Muscle layer of duodenum (tissue), 2 donors: Measurements from ENCODE around the gene PTPN14.
"Not testable (repeated sequence)": the region's sequence is repeated elsewhere in the genome, so short reads cannot be mapped to it uniquely, and the experiment has no call there.

ENCODE experiments used
- H3K27ac ChIP-seq: one replicate; pipeline ENCODE4 v1.7.0; 2013; ENCODE audit warnings: mild to moderate bottlenecking, low read length
- H3K27me3 ChIP-seq: one replicate; pipeline ENCODE4 v1.7.0; 2013; ENCODE audit warnings: low read depth, mild to moderate bottlenecking, control low read depth, low read length
- H3K36me3 ChIP-seq, 2 donors: one replicate each; pipeline ENCODE4 v1.7.0; 2013; ENCODE audit warnings: low read length in 2 of 2, control low read depth in 1 of 2, mild to moderate bottlenecking in 1 of 2; ENCODE audit not compliant: insufficient read depth in 2 of 2, control insufficient read depth in 1 of 2
- H3K4me1 ChIP-seq, 2 donors: one replicate each; pipeline ENCODE4 v1.7.0; 2013; ENCODE audit warnings: low read length in 2 of 2, mild to moderate bottlenecking in 2 of 2, control low read depth in 1 of 2, moderate library complexity in 1 of 2; ENCODE audit not compliant: insufficient read depth in 2 of 2, control insufficient read depth in 1 of 2
- H3K4me3 ChIP-seq, 2 donors: one replicate each; pipeline ENCODE4 v1.7.0; 2013; ENCODE audit warnings: low read length in 2 of 2, low read depth in 1 of 2, mild to moderate bottlenecking in 1 of 2
- H3K9me3 ChIP-seq, 2 donors: one replicate each; pipeline ENCODE4 v1.7.0; 2013; ENCODE audit warnings: low read length in 2 of 2, control low read depth in 1 of 2, mild to moderate bottlenecking in 1 of 2; ENCODE audit not compliant: control insufficient read depth in 1 of 2
- donor health status: healthy.

The PTPN14 gene

DNA sequence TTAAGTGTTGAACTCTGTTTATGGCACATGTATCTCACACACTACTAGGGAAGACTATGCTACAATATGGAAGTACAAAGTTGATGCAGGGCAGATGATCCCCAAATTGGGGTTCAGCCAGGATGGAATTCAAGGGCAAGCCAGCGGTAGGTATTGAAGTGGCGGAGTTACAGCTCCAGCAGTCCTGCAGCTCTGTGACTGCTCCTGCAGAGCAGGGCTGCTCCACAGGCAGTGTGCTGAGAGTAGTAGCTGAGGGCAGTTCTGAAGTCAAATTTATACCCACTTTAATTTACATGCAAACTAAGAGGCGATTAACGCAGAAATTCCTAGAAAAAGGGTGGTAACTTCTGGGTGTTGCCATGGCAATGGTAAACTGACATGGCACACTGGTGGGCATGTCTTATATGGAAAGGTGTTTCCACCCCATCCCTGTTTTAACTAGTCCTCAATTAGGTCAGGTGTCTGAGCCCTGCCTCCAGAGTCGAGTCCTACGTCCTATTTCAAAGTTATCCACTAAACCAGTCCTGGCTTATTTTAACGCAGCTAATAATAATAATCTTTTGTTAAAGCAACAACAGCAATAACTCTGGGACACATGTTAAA is 31.0 kb upstream of the PTPN14 start:
- Histone ChIP-seq H3K27ac (no peak overlapping the region), H3K4me3 (no peak overlapping the region), H3K9me3 (no peaks in the 10 kb centered on the region), H3K36me3 (no peaks in the 10 kb centered on the region), H3K27me3 (no peaks in the 10 kb centered on the region), H3K4me1 (no peaks in the 10 kb centered on the region)

- Histone ChIP-seq H3K27me3 (no peaks in the 10 kb centered on the region), H3K27ac (no peak overlapping the region), H3K4me1 (no peaks in the 10 kb centered on the region), H3K36me3 (no peaks in the 10 kb centered on the region), H3K9me3 (peaks cover 0 to 2% of the 10 kb centered on the region in 2 donors), H3K4me3 (no peak overlapping the region)
These were observed 30.4 kb upstream of the PTPN14 start for GRCh38 chr1:214581785-214582184.

GRCh38 chr1:214579183-214579582 is 27.8 kb upstream of the PTPN14 start:
- Histone ChIP-seq H3K27me3 (no peaks in the 10 kb centered on the region), H3K4me1 (no peaks in the 10 kb centered on the region), H3K36me3 (no peaks in the 10 kb centered on the region), H3K4me3 (no peak overlapping the region), H3K27ac (no peak overlapping the region), H3K9me3 (peaks cover 0 to 13% of the 10 kb centered on the region in 2 donors)

- not testable (repeated sequence) for H3K27me3 ChIP-seq, H3K27ac ChIP-seq, H3K36me3 ChIP-seq, H3K4me1 ChIP-seq
- H3K9me3 ChIP-seq = peaks cover 0 to 13% of the 10 kb centered on the region in 2 donors
- peak overlapping the region in 1 of 2 donors; percentile 8 for H3K4me3 ChIP-seq
These were observed 24.7 kb upstream of the PTPN14 start for GRCh38 chr1:214576120-214576519.

DNA sequence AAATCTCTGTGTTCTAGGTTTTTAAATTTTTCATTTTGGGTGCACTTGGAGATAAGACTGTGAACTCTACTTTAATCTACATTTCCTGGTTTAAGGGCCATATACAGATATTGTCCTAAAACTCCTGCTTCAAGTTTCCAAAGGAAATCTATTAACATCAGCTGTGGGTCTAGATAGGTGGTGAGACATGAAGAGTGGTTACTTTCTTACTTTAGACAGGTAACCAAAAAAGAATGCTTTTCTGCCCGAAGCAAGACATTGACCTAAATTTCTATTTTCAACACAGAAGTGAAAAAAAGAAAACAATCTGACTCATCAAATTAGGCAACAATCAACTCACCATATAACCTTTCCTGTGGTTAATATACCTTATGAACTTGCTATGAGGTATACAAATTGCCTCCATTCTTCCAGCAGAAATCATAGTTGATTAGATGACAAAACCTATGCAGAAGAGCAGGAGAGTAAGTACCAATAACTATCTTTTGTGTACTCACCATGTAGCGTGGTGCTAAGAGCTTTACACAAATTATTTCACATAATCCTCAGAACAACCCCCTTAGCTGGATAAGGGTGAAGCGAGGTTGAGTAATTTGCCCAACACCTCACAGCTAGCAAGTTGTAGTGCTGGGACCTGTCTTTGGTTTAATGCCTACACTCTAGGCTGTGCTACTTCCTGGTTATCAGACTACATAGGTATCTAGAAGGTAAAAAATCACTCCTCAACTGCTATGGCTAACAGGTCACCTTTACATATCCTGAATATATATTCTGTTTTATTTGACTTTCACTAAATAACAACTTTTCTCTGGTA is 23.4 kb upstream of the PTPN14 start:
- no peaks in the 10 kb centered on the region for H3K36me3 ChIP-seq
- H3K27me3 ChIP-seq = no peaks in the 10 kb centered on the region
- no peak overlapping the region for H3K27ac ChIP-seq
- no peaks in the 10 kb centered on the region for H3K4me1 ChIP-seq
- no peak overlapping the region for H3K4me3 ChIP-seq
- H3K9me3 ChIP-seq = peaks cover 0 to 13% of the 10 kb centered on the region in 2 donors

DNA sequence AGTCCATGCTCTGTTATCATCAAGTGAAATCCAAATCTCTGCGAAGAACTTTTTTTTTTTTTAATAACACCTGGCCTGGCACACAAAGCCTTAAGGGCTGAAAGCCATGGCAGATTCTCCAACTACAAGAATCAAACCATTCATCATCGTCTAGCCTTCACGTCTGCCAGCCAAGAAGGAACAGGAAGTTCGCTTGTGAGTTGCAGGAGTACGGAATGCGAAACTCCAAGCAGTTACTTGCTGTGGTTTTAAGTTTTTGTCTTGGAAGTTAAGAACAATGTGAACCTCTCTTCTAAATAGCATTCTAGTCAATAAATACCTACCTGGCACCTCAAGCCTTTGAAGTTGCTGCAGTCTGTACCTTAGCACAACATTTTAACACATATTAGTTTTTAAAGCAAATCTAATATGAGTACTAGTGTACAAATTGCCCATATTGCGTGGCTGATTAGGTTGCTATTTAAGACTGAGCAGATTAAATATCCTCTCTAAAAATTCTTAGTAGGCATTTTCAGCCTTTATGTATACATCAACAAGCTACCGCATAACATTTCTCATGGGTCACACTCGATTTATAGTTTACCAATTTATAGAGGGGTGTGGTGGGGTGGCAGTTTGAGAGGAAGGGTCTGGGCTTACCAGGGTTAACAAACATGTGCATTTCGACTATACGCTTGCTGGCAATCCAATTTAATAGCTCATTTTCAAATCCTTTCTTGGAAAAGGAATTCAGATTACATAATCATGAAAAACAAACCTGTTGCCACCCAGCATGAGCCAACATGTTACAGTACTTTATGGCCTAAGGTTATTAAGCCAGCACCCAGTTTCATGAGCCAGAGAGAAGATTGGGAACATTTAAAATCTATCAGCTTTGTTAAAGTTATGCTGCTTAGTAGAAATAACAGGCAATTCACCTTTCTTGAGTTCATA is 22.2 kb upstream of the PTPN14 start:
- no peaks in the 10 kb centered on the region for H3K4me1 ChIP-seq
- H3K36me3 ChIP-seq = no peaks in the 10 kb centered on the region
- no peak overlapping the region for H3K27ac ChIP-seq
- H3K4me3 ChIP-seq = no peak overlapping the region
- peaks cover 0 to 13% of the 10 kb centered on the region in 2 donors for H3K9me3 ChIP-seq
- no peaks in the 10 kb centered on the region for H3K27me3 ChIP-seq

- no peak overlapping the region for H3K27ac ChIP-seq
These were observed 19.9 kb upstream of the PTPN14 start for GRCh38 chr1:214571281-214571680.

DNA sequence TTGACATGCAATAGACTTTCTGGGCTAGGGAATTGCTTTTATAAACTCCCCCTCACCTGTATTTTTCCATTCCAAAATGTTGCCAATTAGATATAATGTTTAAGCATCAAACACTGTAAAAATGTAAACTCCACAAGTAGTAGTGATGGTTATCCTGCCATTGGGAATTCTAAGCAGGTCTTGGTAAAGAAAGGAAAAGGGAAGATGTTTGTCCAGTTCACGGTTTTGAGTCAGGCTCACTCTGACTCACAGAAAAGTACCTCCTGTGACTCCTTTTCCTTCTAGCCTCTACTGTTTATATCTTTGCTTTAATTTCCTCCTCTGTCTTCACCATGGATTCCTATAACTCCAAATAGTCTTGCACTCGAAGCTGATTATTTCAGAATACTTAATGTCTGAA is 19.0 kb upstream of the PTPN14 start:
- Histone ChIP-seq H3K36me3 (no peaks in the 10 kb centered on the region), H3K4me3 (no peak overlapping the region), H3K4me1 (no peaks in the 10 kb centered on the region), H3K27ac (no peak overlapping the region), H3K27me3 (no peaks in the 10 kb centered on the region), H3K9me3 (no peaks in the 10 kb centered on the region)

More at GRCh38 chr1:214571281-214571680, 19.9 kb upstream of the PTPN14 start:
- Histone ChIP-seq H3K9me3 (peaks cover 0 to 6% of the 10 kb centered on the region in 2 donors), H3K4me1 (no peaks in the 10 kb centered on the region), H3K27me3 (no peaks in the 10 kb centered on the region), H3K4me3 (no peak overlapping the region), H3K36me3 (no peaks in the 10 kb centered on the region)

GRCh38 chr1:214569357-214570004 is 18.1 kb upstream of the PTPN14 start:
- H3K4me1 ChIP-seq = no peaks in the 10 kb centered on the region
- no peak overlapping the region for H3K4me3 ChIP-seq
- H3K27ac ChIP-seq = no peak overlapping the region
- H3K27me3 ChIP-seq = no peaks in the 10 kb centered on the region
- no peaks in the 10 kb centered on the region for H3K9me3 ChIP-seq
- H3K36me3 ChIP-seq = no peaks in the 10 kb centered on the region

DNA sequence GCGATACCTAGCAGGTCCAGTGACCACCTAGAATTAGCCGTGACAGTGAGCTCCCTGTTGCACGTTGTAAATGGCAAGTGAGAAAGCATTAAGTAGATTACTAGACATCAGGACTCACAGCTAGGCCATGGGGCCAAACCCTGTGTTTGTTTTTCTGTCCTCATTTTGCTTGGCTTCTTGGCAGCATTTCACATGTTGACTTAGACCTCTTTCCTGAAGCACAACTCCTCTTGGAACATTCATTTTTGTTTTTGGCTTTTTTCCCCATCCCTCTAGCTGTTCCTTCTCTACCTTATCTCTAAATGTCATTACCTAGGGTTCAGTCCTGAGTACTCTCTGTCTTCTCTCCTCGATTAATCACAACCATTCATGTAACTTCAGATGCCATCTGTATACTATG is 16.9 kb upstream of the PTPN14 start:
- Histone ChIP-seq H3K4me1 (no peaks in the 10 kb centered on the region), H3K9me3 (no peaks in the 10 kb centered on the region), H3K4me3 (no peak overlapping the region), H3K27ac (no peak overlapping the region), H3K27me3 (no peaks in the 10 kb centered on the region), H3K36me3 (no peaks in the 10 kb centered on the region)
